ENCODE data around the gene COP1. TPM values are rescaled to one million over a fixed set of nuclear protein-coding genes. Genes with fewer than 3 reads are reported as not detected.

Gene COP1
- total and polyA plus RNA-seq, 2 of the 4 experiments (the other 2 are of a cell fraction): 17.8 to 35.0 TPM

DNA sequence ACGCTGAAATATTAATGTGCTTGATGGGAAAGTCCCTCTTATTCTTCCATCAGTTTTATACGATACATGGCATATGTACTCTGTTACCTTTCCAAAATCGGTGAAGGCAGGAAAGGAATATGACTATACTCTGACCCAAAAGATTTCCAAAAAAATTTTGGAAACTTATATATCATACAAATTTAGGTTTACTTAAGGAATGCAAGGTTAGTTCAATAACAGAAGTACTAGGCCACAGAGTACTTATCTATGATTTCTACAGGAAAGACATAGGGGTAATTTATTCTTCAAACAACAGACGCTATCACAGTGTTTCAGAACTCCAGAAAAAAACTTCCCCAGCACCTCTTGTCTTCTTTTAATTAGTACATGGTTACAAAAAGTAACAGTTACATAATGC lies 84.8 kb downstream of the COP1 start:
- TF ChIP-seq RCOR1 (IDR thresholded peaks at IDR 0.05; ENCODE audit: insufficient replicate concordance, low read length): no peak
- TF ChIP-seq RFX5 (IDR thresholded peaks at IDR 0.05; ENCODE audit: low read depth, low read length): no peak
- no peak for TF ChIP-seq CEBPB (IDR thresholded peaks at IDR 0.05; ENCODE audit: low read depth, low read length)
- TF ChIP-seq POLR2A (IDR thresholded peaks at IDR 0.05; ENCODE audit: low read depth, low read length): no peak
- TF ChIP-seq, protein P1, sequence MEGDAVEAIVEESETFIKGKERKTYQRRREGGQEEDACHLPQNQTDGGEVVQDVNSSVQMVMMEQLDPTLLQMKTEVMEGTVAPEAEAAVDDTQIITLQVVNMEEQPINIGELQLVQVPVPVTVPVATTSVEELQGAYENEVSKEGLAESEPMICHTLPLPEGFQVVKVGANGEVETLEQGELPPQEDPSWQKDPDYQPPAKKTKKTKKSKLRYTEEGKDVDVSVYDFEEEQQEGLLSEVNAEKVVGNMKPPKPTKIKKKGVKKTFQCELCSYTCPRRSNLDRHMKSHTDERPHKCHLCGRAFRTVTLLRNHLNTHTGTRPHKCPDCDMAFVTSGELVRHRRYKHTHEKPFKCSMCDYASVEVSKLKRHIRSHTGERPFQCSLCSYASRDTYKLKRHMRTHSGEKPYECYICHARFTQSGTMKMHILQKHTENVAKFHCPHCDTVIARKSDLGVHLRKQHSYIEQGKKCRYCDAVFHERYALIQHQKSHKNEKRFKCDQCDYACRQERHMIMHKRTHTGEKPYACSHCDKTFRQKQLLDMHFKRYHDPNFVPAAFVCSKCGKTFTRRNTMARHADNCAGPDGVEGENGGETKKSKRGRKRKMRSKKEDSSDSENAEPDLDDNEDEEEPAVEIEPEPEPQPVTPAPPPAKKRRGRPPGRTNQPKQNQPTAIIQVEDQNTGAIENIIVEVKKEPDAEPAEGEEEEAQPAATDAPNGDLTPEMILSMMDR (conservative IDR thresholded peaks at IDR 0.05; ENCODE audit: low read depth, low read length): no peak
- TF ChIP-seq, protein P2, sequence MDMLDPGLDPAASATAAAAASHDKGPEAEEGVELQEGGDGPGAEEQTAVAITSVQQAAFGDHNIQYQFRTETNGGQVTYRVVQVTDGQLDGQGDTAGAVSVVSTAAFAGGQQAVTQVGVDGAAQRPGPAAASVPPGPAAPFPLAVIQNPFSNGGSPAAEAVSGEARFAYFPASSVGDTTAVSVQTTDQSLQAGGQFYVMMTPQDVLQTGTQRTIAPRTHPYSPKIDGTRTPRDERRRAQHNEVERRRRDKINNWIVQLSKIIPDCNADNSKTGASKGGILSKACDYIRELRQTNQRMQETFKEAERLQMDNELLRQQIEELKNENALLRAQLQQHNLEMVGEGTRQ (IDR thresholded peaks at IDR 0.05; ENCODE audit: low read depth, low read length): no peak
- TF ChIP-seq FOS (IDR thresholded peaks at IDR 0.05; ENCODE audit: low read depth, low read length): no peak
- TF ChIP-seq MXI1 (IDR thresholded peaks at IDR 0.05; ENCODE audit: borderline replicate concordance, low read depth, low read length): no peak
- no peak for TF ChIP-seq MAFK (IDR thresholded peaks at IDR 0.05; ENCODE audit: low read depth, low read length)
- no peak for TF ChIP-seq BHLHE40 (IDR thresholded peaks at IDR 0.05; ENCODE audit: low read depth, low read length)
- TF ChIP-seq CHD1 (IDR thresholded peaks at IDR 0.05; ENCODE audit: low read depth, low read length): no peak
- TF ChIP-seq, protein P3, sequence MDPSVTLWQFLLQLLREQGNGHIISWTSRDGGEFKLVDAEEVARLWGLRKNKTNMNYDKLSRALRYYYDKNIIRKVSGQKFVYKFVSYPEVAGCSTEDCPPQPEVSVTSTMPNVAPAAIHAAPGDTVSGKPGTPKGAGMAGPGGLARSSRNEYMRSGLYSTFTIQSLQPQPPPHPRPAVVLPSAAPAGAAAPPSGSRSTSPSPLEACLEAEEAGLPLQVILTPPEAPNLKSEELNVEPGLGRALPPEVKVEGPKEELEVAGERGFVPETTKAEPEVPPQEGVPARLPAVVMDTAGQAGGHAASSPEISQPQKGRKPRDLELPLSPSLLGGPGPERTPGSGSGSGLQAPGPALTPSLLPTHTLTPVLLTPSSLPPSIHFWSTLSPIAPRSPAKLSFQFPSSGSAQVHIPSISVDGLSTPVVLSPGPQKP (IDR thresholded peaks at IDR 0.05; ENCODE audit: borderline replicate concordance, low read depth, low read length): no peak
- no peak for TF ChIP-seq SMC3 (IDR thresholded peaks at IDR 0.05; ENCODE audit: low read depth, low read length)
- no peak for TF ChIP-seq RAD21 (IDR thresholded peaks at IDR 0.05; ENCODE audit: low read length)
- TF ChIP-seq NFE2L2 (IDR thresholded peaks at IDR 0.05; ENCODE audit: low read depth, low read length): no peak
- no peak for TF ChIP-seq MAZ (IDR thresholded peaks at IDR 0.05; ENCODE audit: borderline replicate concordance, low read depth, low read length)
- no peak overlapping the region for H4K8ac ChIP-seq (ENCODE audit: low read depth in 2 of 2, low read length in 2 of 2)
- no peak overlapping the region for H4K5ac ChIP-seq (ENCODE audit: low read depth, low read length)
- H3K4me1 ChIP-seq (ENCODE audit: control insufficient read depth, insufficient read depth, low read length): peaks cover 3% of the 10 kb centered on the region
- WGBS, 2 experiments (ENCODE audit: extremely low coverage in 2 of 2, insufficient read length in 1 of 2): no CpG with 5 or more reads among the region's 4 CpGs
- no peak overlapping the region for H2AK9ac ChIP-seq (replicated peaks; ENCODE audit: low read depth, low read length, poor library complexity)
- intact Hi-C loops (cut with micrococcal nuclease) (no loop called here), in situ Hi-C loops (cut with MboI; ENCODE audit: low sequenced_read_pairs) (no loop called here), dilution Hi-C loops (cut with HindIII; ENCODE audit: low sequenced_read_pairs, unreplicated experiment) (no loop called here)
- CTCF ChIA-PET: no interaction called here
- POLR2A ChIA-PET (ENCODE audit: unreplicated experiment): no interaction called here
- H3K36me3 ChIP-seq (ENCODE audit: control insufficient read depth, insufficient read depth, low read length): 0 out of 2 replicates have a peak, but pooled peaks cover 3% of the 10 kb centered on the region
- no peak overlapping the region for H3K18ac ChIP-seq (ENCODE audit: low read depth, low read length)
- H2BK5ac ChIP-seq (ENCODE audit: low read depth, low read length, poor library complexity, severe bottlenecking): no peak overlapping the region
- no peaks in the 10 kb centered on the region for H3K27me3 ChIP-seq (ENCODE audit: control insufficient read depth, insufficient read depth, low read length)
- no peak overlapping the region for H3K27ac ChIP-seq (ENCODE audit: insufficient read depth, low read length)
- no peak overlapping the region for H3K4me3 ChIP-seq (ENCODE audit: insufficient read depth, low read depth, low read length)
- no peak overlapping the region for H2BK120ac ChIP-seq (ENCODE audit: low read depth, low read length)
- peaks cover 7 to 12% of the 10 kb centered on the region in 2 experiments for H3K79me1 ChIP-seq (ENCODE audit: low read depth in 1 of 2, low read length in 2 of 2)
- H3K9me3 ChIP-seq (ENCODE audit: control insufficient read depth, insufficient read depth, low read length): no peaks in the 10 kb centered on the region; the same call in 1 of the 2 replicates
- H2AK5ac ChIP-seq (ENCODE audit: low read depth, low read length): no peak overlapping the region
- H3K9ac ChIP-seq (ENCODE audit: low read depth, low read length): no peak overlapping the region
- no TSS peak for BruUV-seq (replicated peaks)
- H3K23ac ChIP-seq (ENCODE audit: low read depth, low read length): no peak overlapping the region
- no peak overlapping the region for H3K56ac ChIP-seq (ENCODE audit: extremely low read depth, insufficient read depth, low read length)
- no peak for DNase-seq
- no peak for ATAC-seq (ENCODE audit: low read depth)
- no peaks in the 10 kb centered on the region for H4K20me1 ChIP-seq (ENCODE audit: insufficient read depth, low read length)
- H3K4ac ChIP-seq (ENCODE audit: low read depth, low read length): no peak overlapping the region
- H3K4me2 ChIP-seq (ENCODE audit: low read depth, low read length): no peak overlapping the region
- no peak overlapping the region for H2AFZ ChIP-seq (replicated peaks; ENCODE audit: low read length, poor library complexity)
- H2BK15ac ChIP-seq (ENCODE audit: low read depth, low read length): no peak overlapping the region
- no peak overlapping the region for H4K91ac ChIP-seq (ENCODE audit: insufficient read depth, low read depth, low read length)
- no peak overlapping the region for H2BK20ac ChIP-seq (ENCODE audit: low read depth, low read length)
- H3K9me1 ChIP-seq (ENCODE audit: insufficient read depth, low read length): 0 out of 2 replicates have a peak, but pooled peaks cover 3% of the 10 kb centered on the region
- H3K14ac ChIP-seq (replicated peaks; ENCODE audit: low read depth, low read length): no peak overlapping the region

Measured in IMR-90 (cell line).